Renal pelvis (tissue), 4 donors: ENCODE data around the gene HNF1A. TPM values are rescaled to one million over a fixed set of nuclear protein-coding genes. Genes with fewer than 3 reads are reported as not detected.
"Not testable (repeated sequence)": the region's sequence is repeated elsewhere in the genome, so short reads cannot be mapped to it uniquely, and the experiment has no call there.

Source experiments
- DNase-seq: peaks from one replicate; pipeline ENCODE4 v3.0.0-alpha.2; 2013
- polyA plus RNA-seq, 3 donors: library from polyadenylated mRNA; unstranded; fragments of 120-200 nt; gene quantifications; one replicate each; pipeline ENCODE4 v1.2.1, GENCODE V29; 2013; ENCODE audit not compliant: insufficient read length in 3 of 3

The HNF1A gene
- polyA plus RNA-seq, 3 donors = 20.9 to 25.7 (median 25.2) TPM

GRCh38 chr12:121038861-121039668 is 60.7 kb downstream of the HNF1A start, which contains the start of gene OASL:
Gene OASL, minus strand, starts transcription at chr12:121039246. Its CDS starts 275 bp downstream, at chr12:121038971.
- no peak for DNase-seq

- no peak for DNase-seq
These were observed 64.7 kb downstream of the HNF1A start for GRCh38 chr12:121043067-121043466.

GRCh38 chr12:121047400-121047799 is 69.1 kb downstream of the HNF1A start:
- not testable (repeated sequence) for DNase-seq

GRCh38 chr12:121048442-121048841 is 70.1 kb downstream of the HNF1A start:
- no peak for DNase-seq

- DNase-seq = no peak
These were observed 72.4 kb downstream of the HNF1A start for GRCh38 chr12:121050725-121051124.

Other genes starting within 250 kb of the HNF1A start
- gene SPPL3, start 74.2 kb upstream of the HNF1A start, polyA plus RNA-seq = 10 to 100 TPM; 79.8 to 87.8 (median 84.0) TPM
- 10 to 100 TPM; 17.2 to 18.8 (median 18.8) TPM for gene C12orf43, start 37.9 kb downstream of the HNF1A start, polyA plus RNA-seq
- gene OASL, start 60.7 kb downstream of the HNF1A start, polyA plus RNA-seq = under 1 TPM in 1 of 3 donors, not detected in 2; 0.03 TPM
- 1 to 10 TPM in 1 of 3 donors, under 1 TPM in 2; 0.54 to 1.2 (median 0.81) TPM for gene P2RX7, start 154.3 kb downstream of the HNF1A start, polyA plus RNA-seq
- 10 to 100 TPM; 33.6 to 39.6 (median 33.8) TPM for gene P2RX4, start 231.6 kb downstream of the HNF1A start, polyA plus RNA-seq